ENCODE data around the gene DEK. TPM values are rescaled to one million over a fixed set of nuclear protein-coding genes. Genes with fewer than 3 reads are reported as not detected.

Gene DEK
- polyA plus RNA-seq, 1 of the 3 experiments (the other 2 are of a cell fraction) = 34.2 TPM

DNA sequence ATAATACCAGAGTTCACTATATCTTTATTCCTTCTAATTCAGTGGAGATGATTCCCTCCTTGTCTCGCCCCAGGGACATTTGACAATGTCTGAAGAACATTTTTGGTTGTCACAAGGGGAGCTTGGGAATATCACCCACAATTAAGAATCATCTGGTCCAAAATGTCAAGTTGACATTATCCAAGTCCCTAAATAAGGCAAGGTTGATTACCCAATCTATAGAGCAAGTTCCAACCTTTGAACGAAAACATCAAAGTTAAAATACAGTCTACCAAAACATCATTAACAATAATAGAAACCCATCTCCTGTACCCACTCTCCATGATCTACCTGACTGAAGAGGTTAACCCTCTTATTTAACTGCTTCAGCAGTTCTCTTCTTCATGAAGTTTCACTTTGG, 15.6 kb downstream of the DEK start:
- no peak overlapping the region for H2AFZ ChIP-seq (ENCODE audit: low read depth)
- no peak for DNase-seq
- peaks cover 17% of the 10 kb centered on the region for H3F3A ChIP-seq (replicated peaks; ENCODE audit: insufficient read depth)
- H3K27me3 ChIP-seq (ENCODE audit: insufficient read depth) = no peaks in the 10 kb centered on the region
- TF ChIP-seq EZH2phosphoT487 (IDR thresholded peaks at IDR 0.05; ENCODE audit: borderline replicate concordance, low read depth) = no peak
- no peak for TF ChIP-seq NFIC (IDR thresholded peaks at IDR 0.05; ENCODE audit: borderline replicate concordance)
- TF ChIP-seq JUND (IDR thresholded peaks at IDR 0.05) = no peak
- TF ChIP-seq FOSL2 (IDR thresholded peaks at IDR 0.05; ENCODE audit: borderline replicate concordance, low read depth) = no peak
- TF ChIP-seq, protein P1, sequence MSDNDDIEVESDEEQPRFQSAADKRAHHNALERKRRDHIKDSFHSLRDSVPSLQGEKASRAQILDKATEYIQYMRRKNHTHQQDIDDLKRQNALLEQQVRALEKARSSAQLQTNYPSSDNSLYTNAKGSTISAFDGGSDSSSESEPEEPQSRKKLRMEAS (IDR thresholded peaks at IDR 0.05; ENCODE audit: low read depth) = no peak
- no peak overlapping the region for H3K9ac ChIP-seq
- peaks cover 76 to 91% of the 10 kb centered on the region in 2 experiments for H3K36me3 ChIP-seq (replicated peaks in 1 of 2; ENCODE audit: control insufficient read depth in 1 of 2, insufficient read depth in 2 of 2, low read length in 1 of 2)
- no peaks in the 10 kb centered on the region for H4K20me1 ChIP-seq (ENCODE audit: insufficient read depth)
- 96% methylated on average over 2 of the region's 2 CpGs for WGBS (ENCODE audit: low lambda C conversion rate)
- CTCF ChIA-PET = interaction anchor here (0.7 kb wide), 1 partner anchor 113 kb away, joined by 3 read pairs; no protein-coding TSS in a partner anchor
- H3K9me3 ChIP-seq = no peaks in the 10 kb centered on the region
- no peaks in the 10 kb centered on the region for H3K4me1 ChIP-seq (ENCODE audit: control insufficient read depth in 1 of 2, insufficient read depth in 2 of 2, low read depth in 1 of 2, low read length in 1 of 2)
- H3K79me2 ChIP-seq (ENCODE audit: insufficient read depth) = peaks cover 91% of the 10 kb centered on the region
- H3K4me2 ChIP-seq = no peak overlapping the region
- POLR2A ChIA-PET = no interaction called here
- H3K9me2 ChIP-seq = no peaks in the 10 kb centered on the region
- no peak overlapping the region for H3K27ac ChIP-seq (ENCODE audit: low read depth in 2 of 2, low read length in 1 of 2)
- no peak overlapping the region for H3K4me3 ChIP-seq (ENCODE audit: low read depth in 2 of 2, low read length in 1 of 2)

DNA sequence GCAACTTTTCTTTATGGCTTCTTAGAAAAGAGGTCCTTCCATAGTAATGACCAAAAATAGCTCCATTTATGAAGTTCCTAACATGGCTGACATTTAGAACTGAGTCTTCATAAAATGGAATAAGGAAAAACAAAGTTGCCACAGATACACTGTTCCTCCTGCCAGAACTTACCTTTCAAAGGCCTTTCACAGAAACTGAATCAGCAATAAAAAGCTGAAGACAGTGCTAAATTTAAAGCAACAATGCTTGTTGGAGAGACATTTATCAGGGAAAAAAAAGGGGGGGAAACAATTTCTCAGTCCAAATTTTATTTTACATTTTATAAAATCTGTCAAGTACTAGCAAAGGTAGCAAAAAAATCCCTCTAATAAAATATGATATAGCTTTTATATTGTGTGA, 17.3 kb downstream of the DEK start:
- H3K9me2 ChIP-seq = no peaks in the 10 kb centered on the region
- H4K20me1 ChIP-seq (ENCODE audit: insufficient read depth) = no peaks in the 10 kb centered on the region
- H3K9me3 ChIP-seq = no peaks in the 10 kb centered on the region
- H3K4me2 ChIP-seq = no peak overlapping the region
- peaks cover 82 to 84% of the 10 kb centered on the region in 2 experiments for H3K36me3 ChIP-seq (replicated peaks in 1 of 2; ENCODE audit: control insufficient read depth in 1 of 2, insufficient read depth in 2 of 2, low read length in 1 of 2)
- no peaks in the 10 kb centered on the region for H3K27me3 ChIP-seq (ENCODE audit: insufficient read depth)
- 0 out of 4 replicates have a peak overlapping the region, but pooled peaks of 1 of the 2 experiments have one; percentile 8 for H3K27ac ChIP-seq (ENCODE audit: low read depth in 2 of 2, low read length in 1 of 2)
- POLR2A ChIA-PET = no interaction called here
- CTCF ChIA-PET = no interaction called here
- no peak overlapping the region for H2AFZ ChIP-seq (ENCODE audit: low read depth)
- H3K4me1 ChIP-seq (ENCODE audit: control insufficient read depth in 1 of 2, insufficient read depth in 2 of 2, low read depth in 1 of 2, low read length in 1 of 2) = no peaks in the 10 kb centered on the region
- H3K79me2 ChIP-seq (ENCODE audit: insufficient read depth) = peaks cover 91% of the 10 kb centered on the region
- DNase-seq = no peak
- no peak overlapping the region for H3K9ac ChIP-seq
- H3F3A ChIP-seq (replicated peaks; ENCODE audit: insufficient read depth) = peaks cover 23% of the 10 kb centered on the region
- TF ChIP-seq EZH2phosphoT487 (IDR thresholded peaks at IDR 0.05; ENCODE audit: borderline replicate concordance, low read depth) (no peak), SMC3 (IDR thresholded peaks at IDR 0.05; ENCODE audit: low read depth, low read length) (no peak), SIN3A (IDR thresholded peaks at IDR 0.05; ENCODE audit: borderline replicate concordance, low read depth, low read length) (no peak), ELF1 (IDR thresholded peaks at IDR 0.05) (no peak), POLR2AphosphoS5 (IDR thresholded peaks at IDR 0.05; ENCODE audit: low read depth, low read length) (no peak)
- H3K4me3 ChIP-seq (ENCODE audit: low read depth in 2 of 2, low read length in 1 of 2) = no peak overlapping the region

DNA sequence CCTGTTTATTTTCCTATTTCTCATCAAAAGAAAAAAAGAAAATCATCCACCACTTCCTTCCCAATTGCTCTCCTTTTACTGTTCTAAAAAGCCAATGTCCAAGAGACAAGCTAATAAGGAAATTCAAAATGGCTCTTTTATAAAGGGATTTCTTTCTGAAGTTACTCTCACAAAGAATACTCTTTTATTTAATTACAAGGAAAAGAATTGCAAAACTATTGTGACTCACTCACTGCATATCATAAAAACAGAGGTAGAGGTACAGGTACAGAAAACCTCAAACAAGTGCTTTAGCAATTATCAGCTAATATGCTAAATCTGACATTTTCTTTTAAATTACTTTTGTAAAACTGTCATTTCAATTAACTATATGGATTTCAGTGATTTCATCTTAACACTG, 18.1 kb downstream of the DEK start:
- Histone ChIP-seq H3K79me2 (ENCODE audit: insufficient read depth) (peaks cover 91% of the 10 kb centered on the region), H3K4me3 (ENCODE audit: low read depth in 2 of 2, low read length in 1 of 2) (no peak overlapping the region), H3K9ac (no peak overlapping the region), H3K27ac (ENCODE audit: low read depth in 2 of 2, low read length in 1 of 2) (no peak overlapping the region), H3K36me3 (replicated peaks in 1 of 2; ENCODE audit: control insufficient read depth in 1 of 2, insufficient read depth in 2 of 2, low read length in 1 of 2) (peaks cover 76 to 84% of the 10 kb centered on the region in 2 experiments), H4K20me1 (ENCODE audit: insufficient read depth) (no peaks in the 10 kb centered on the region), H3K9me2 (no peaks in the 10 kb centered on the region), H3F3A (replicated peaks; ENCODE audit: insufficient read depth) (peaks cover 28% of the 10 kb centered on the region), H3K4me2 (no peak overlapping the region), H2AFZ (ENCODE audit: low read depth) (no peak overlapping the region), H3K27me3 (ENCODE audit: insufficient read depth) (no peaks in the 10 kb centered on the region), H3K4me1 (ENCODE audit: control insufficient read depth in 1 of 2, insufficient read depth in 2 of 2, low read depth in 1 of 2, low read length in 1 of 2) (no peaks in the 10 kb centered on the region), H3K9me3 (no peaks in the 10 kb centered on the region)
- ChIA-PET CTCF (no interaction called here), POLR2A (no interaction called here)
- no peak for TF ChIP-seq ELF1 (IDR thresholded peaks at IDR 0.05)
- TF ChIP-seq NFIC (IDR thresholded peaks at IDR 0.05; ENCODE audit: borderline replicate concordance) = no peak
- DNase-seq = no peak

Measured in SK-N-SH (cell line).